PC-3 (cell line): ENCODE data around the gene FAM120B. TPM values are rescaled to one million over a fixed set of nuclear protein-coding genes. Genes with fewer than 3 reads are reported as not detected.

ENCODE experiments used
- ATAC-seq: fragments of 200-7000 bp; cut with Tn5 transposase; 2 replicates; pipeline ENCODE4 v1.9.1; 2020; ENCODE audit warnings: mild to moderate bottlenecking, moderate library complexity
- BruUV-seq: library from RNA; stranded (reverse); fragments of 400-500 nt; replicated peaks from 2 replicates; lab custom pipeline; 2021; lab: Mats Ljungman, UMichigan
- CTCF ChIA-PET: fragments of 300-600 bp; sonication (Branson Sonifier 250); formaldehyde crosslinking; loops from one replicate; lab custom pipeline; 2022; ENCODE audit warnings: antibody characterized with exemption; lab: Charles Lee
- POLR2A ChIA-PET: fragments of 300-600 bp; sonication (Branson Sonifier 250); formaldehyde crosslinking; loops from one replicate; lab custom pipeline; 2022; ENCODE audit warnings: antibody characterized with exemption; ENCODE audit not compliant: unreplicated experiment; lab: Charles Lee
- DNase-seq: peaks from one replicate; pipeline ENCODE4 v3.0.0-alpha.2; 2015
- H2AFZ ChIP-seq: fragments of 300-600 bp; sonication (generic); 2 replicates; pipeline ENCODE4 v1.6.0; 2016; ENCODE audit warnings: antibody characterized with exemption, low read length
- H3F3A ChIP-seq: fragments of 300-600 bp; sonication (generic); one replicate; pipeline ENCODE4 v1.6.0; 2017; ENCODE audit warnings: antibody characterized with exemption, low read length, control low read depth, mild to moderate bottlenecking; ENCODE audit not compliant: unreplicated experiment
- H3K27ac ChIP-seq: fragments of 300-600 bp; sonication (generic); 2 replicates; pipeline ENCODE4 v1.5.1; 2016; ENCODE audit warnings: mild to moderate bottlenecking, low read length
- H3K27me3 ChIP-seq: fragments of 300-600 bp; sonication (generic); 2 replicates; pipeline ENCODE4 v1.6.1; 2016; ENCODE audit warnings: low read length, mixed read lengths
- H3K36me3 ChIP-seq: fragments of 300-600 bp; sonication (generic); 2 replicates; pipeline ENCODE4 v1.6.1; 2016; ENCODE audit warnings: low read depth, mixed run types, low read length, mixed read lengths
- H3K4me1 ChIP-seq: fragments of 300-600 bp; sonication (generic); 2 replicates; pipeline ENCODE4 v1.5.1; 2016; ENCODE audit warnings: low read length; ENCODE audit not compliant: insufficient read depth
- H3K4me2 ChIP-seq: fragments of 300-600 bp; sonication (generic); 2 replicates; pipeline ENCODE4 v1.6.0; 2016; ENCODE audit warnings: low read length
- H3K4me3 ChIP-seq: fragments of 300-600 bp; sonication (generic); 2 replicates; pipeline ENCODE4 v1.5.1; 2016; ENCODE audit warnings: mild to moderate bottlenecking, low read length, mixed read lengths
- H3K79me2 ChIP-seq: fragments of 300-600 bp; sonication (generic); 2 replicates; pipeline ENCODE4 v1.6.1; 2017; ENCODE audit warnings: low read length, mixed read lengths
- H3K9ac ChIP-seq: fragments of 300-600 bp; sonication (generic); 2 replicates; pipeline ENCODE4 v1.6.0; 2016; ENCODE audit warnings: mild to moderate bottlenecking, low read length
- H3K9me2 ChIP-seq: fragments of 300-600 bp; sonication (generic); replicated peaks from 2 replicates; pipeline ENCODE4 v1.6.1; 2016; ENCODE audit warnings: mixed run types, low read length, mixed read lengths
- H3K9me3 ChIP-seq: fragments of 300-600 bp; sonication (generic); 2 replicates; pipeline ENCODE4 v1.6.1; 2016; ENCODE audit warnings: low read length, mixed read lengths
- H4K20me1 ChIP-seq: fragments of 300-600 bp; sonication (generic); 2 replicates; pipeline ENCODE4 v1.6.1; 2016; ENCODE audit warnings: low read length, mixed read lengths
- CTCF ChIP-seq: fragments of 300-600 bp; sonication (generic); conservative IDR thresholded peaks from 2 replicates; pipeline ENCODE4 v1.5.1; 2017; ENCODE audit warnings: antibody characterized with exemption, low read depth, mild to moderate bottlenecking, low read length
- EZH2 ChIP-seq: fragments of 300-600 bp; sonication (generic); IDR thresholded peaks from one replicate; pipeline ENCODE4 v1.6.1; 2017; ENCODE audit warnings: antibody characterized with exemption, mild to moderate bottlenecking, low read length; ENCODE audit not compliant: unreplicated experiment
- EZH2phosphoT487 ChIP-seq: fragments of 300-600 bp; sonication (generic); IDR thresholded peaks from 2 replicates; pipeline ENCODE4 v1.6.1; 2018; ENCODE audit warnings: mild to moderate bottlenecking, antibody characterized with exemption, low read length, borderline replicate concordance
- intact Hi-C: fragments of 100-400 bp; cut with micrococcal nuclease; formaldehyde crosslinking; loops from 2 replicates; pipeline ENCODE4 v1.9.0; 2023
- total RNA-seq: library from RNA; depleted of rRNA; stranded (reverse); fragments of >200 nt; gene quantifications from 2 replicates; pipeline ENCODE4 v1.2.3, GENCODE V29; 2014

FAM120B gene
- total RNA-seq, 1 experiment from 2014 or later: 8.7 TPM

- no peak overlapping the region for H2AFZ ChIP-seq
- ChIA-PET CTCF (no interaction called here), POLR2A (no interaction called here)
- no peak for ATAC-seq
- H3K79me2 ChIP-seq: no peaks in the 10 kb centered on the region
- no peaks in the 10 kb centered on the region for H3K9me3 ChIP-seq
- no peak overlapping the region for H3K9ac ChIP-seq
- intact Hi-C loops: no loop called here
- H3K36me3 ChIP-seq: no peaks in the 10 kb centered on the region
- H3K4me1 ChIP-seq: peaks cover under 1% of the 10 kb centered on the region; the same call in 1 of the 2 replicates
- peak; percentile 32; the same call in 1 of the 2 replicates for TF ChIP-seq CTCF
- no peak for TF ChIP-seq EZH2phosphoT487
- no peak for DNase-seq
- H3K27ac ChIP-seq: no peak overlapping the region
- no peaks in the 10 kb centered on the region for H3K9me2 ChIP-seq
- H3K27me3 ChIP-seq: no peaks in the 10 kb centered on the region
- H3F3A ChIP-seq: no peaks in the 10 kb centered on the region
- H4K20me1 ChIP-seq: no peaks in the 10 kb centered on the region
- no peak overlapping the region for H3K4me2 ChIP-seq
- BruUV-seq: no TSS peak
- H3K4me3 ChIP-seq: no peak overlapping the region
Measured at GRCh38 chr6:170443151-170443662, 136.6 kb downstream of the FAM120B start.

GRCh38 chr6:170444056-170444591 lies 137.6 kb downstream of the FAM120B start:
- H3K4me2 ChIP-seq: no peak overlapping the region
- H3F3A ChIP-seq: no peaks in the 10 kb centered on the region
- TF ChIP-seq EZH2phosphoT487: no peak
- TF ChIP-seq EZH2: no peak
- no peak for TF ChIP-seq CTCF
- BruUV-seq: no TSS peak
- ATAC-seq: no peak
- H3K9me3 ChIP-seq: no peaks in the 10 kb centered on the region
- no peak overlapping the region for H3K27ac ChIP-seq
- H2AFZ ChIP-seq: no peak overlapping the region
- ChIA-PET CTCF (no interaction called here), POLR2A (no interaction called here)
- intact Hi-C loops: no loop called here
- no peaks in the 10 kb centered on the region for H3K9me2 ChIP-seq
- H3K27me3 ChIP-seq: no peaks in the 10 kb centered on the region
- H3K36me3 ChIP-seq: no peaks in the 10 kb centered on the region
- no peak overlapping the region for H3K4me3 ChIP-seq
- H3K79me2 ChIP-seq: no peaks in the 10 kb centered on the region
- H4K20me1 ChIP-seq: no peaks in the 10 kb centered on the region
- no peak for DNase-seq
- no peak overlapping the region for H3K9ac ChIP-seq
- no peaks in the 10 kb centered on the region for H3K4me1 ChIP-seq

GRCh38 chr6:170444811-170445211 lies 138.3 kb downstream of the FAM120B start:
- Histone ChIP-seq H2AFZ (no peak overlapping the region), H3K4me3 (no peak overlapping the region), H3K4me2 (no peak overlapping the region), H3F3A (no peaks in the 10 kb centered on the region), H3K27me3 (no peaks in the 10 kb centered on the region), H3K79me2 (no peaks in the 10 kb centered on the region), H3K4me1 (no peaks in the 10 kb centered on the region), H3K9me3 (no peaks in the 10 kb centered on the region), H3K36me3 (no peaks in the 10 kb centered on the region), H3K9me2 (no peaks in the 10 kb centered on the region), H3K27ac (no peak overlapping the region), H3K9ac (no peak overlapping the region), H4K20me1 (no peaks in the 10 kb centered on the region)
- POLR2A ChIA-PET: no interaction called here
- no TSS peak for BruUV-seq
- ATAC-seq (no peak), DNase-seq (no peak)
- CTCF ChIA-PET: no interaction called here
- no peak for TF ChIP-seq EZH2
- TF ChIP-seq EZH2phosphoT487: no peak
- TF ChIP-seq CTCF: no peak
- intact Hi-C loops: no loop called here
